HEK293 (cell line): ENCODE results near the gene DNAH6.

Experiments
- CTCF ChIA-PET: fragments of 350-600 bp; formaldehyde crosslinking; extraction: SDS; loops from one replicate; lab custom pipeline; 2021; ENCODE audit warnings: antibody characterized with exemption; lab: Yijun Ruan, JAX
- POLR2A ChIA-PET: fragments of 300-600 bp; formaldehyde crosslinking; extraction: SDS; loops from one replicate; lab custom pipeline; 2020; ENCODE audit warnings: antibody characterized with exemption, inconsistent platforms; lab: Yijun Ruan, JAX
- H3K27ac ChIP-seq: fragments of 200-500 bp; sonication (Bioruptor generic); 2 replicates; pipeline ENCODE4 v1.5.1; 2014; ENCODE audit warnings: low read depth, low read length, control low read depth, inconsistent platforms; ENCODE audit errors: extremely low read depth
- H3K36me3 ChIP-seq, 2 experiments: fragments of 200-500 bp in 1 of 2; sonication (Bioruptor generic) in 1 of 2; 1 replicate in 1 of 2; 2 replicates in 1 of 2; pipeline ENCODE4 v1.5.1; 2014 to 2017; ENCODE audit warnings: inconsistent platforms in 2 of 2, low read length in 2 of 2; ENCODE audit not compliant: control insufficient read depth in 2 of 2, insufficient read depth in 1 of 2
- H3K4me1 ChIP-seq: fragments of 200-500 bp; sonication (Bioruptor generic); 2 replicates; pipeline ENCODE4 v1.5.1; 2014; ENCODE audit warnings: mild to moderate bottlenecking, low read length, inconsistent platforms; ENCODE audit not compliant: control insufficient read depth, insufficient read depth
- H3K4me3 ChIP-seq: 2 replicates; pipeline ENCODE4 v1.5.1; 2011; ENCODE audit warnings: low read depth, mild to moderate bottlenecking, control low read depth, low read length, moderate library complexity
- H3K9me3 ChIP-seq: fragments of 200-500 bp; sonication (Bioruptor generic); 2 replicates; pipeline ENCODE4 v1.5.1; 2014; ENCODE audit warnings: low read depth, low read length, inconsistent platforms; ENCODE audit not compliant: control insufficient read depth, insufficient read depth
- SCRT2 ChIP-seq: fragments of 450-650 bp; formaldehyde crosslinking; IDR thresholded peaks from 2 replicates; pipeline ENCODE4 v1.5.1; 2016; ENCODE audit warnings: missing biosample characterization, missing genetic modification characterization
- ZFP41 ChIP-seq: fragments of 450-650 bp; formaldehyde crosslinking; IDR thresholded peaks from 2 replicates; pipeline ENCODE4 v1.5.1; 2016; ENCODE audit warnings: missing biosample characterization, missing genetic modification characterization, borderline replicate concordance
- ZNF266 ChIP-seq: fragments of 450-650 bp; formaldehyde crosslinking; IDR thresholded peaks from 2 replicates; pipeline ENCODE4 v1.5.1; 2016; ENCODE audit warnings: missing biosample characterization, missing genetic modification characterization, low read depth
- ZNF280D ChIP-seq: fragments of 450-650 bp; formaldehyde crosslinking; IDR thresholded peaks from 2 replicates; pipeline ENCODE4 v1.5.1; 2016; ENCODE audit warnings: missing biosample characterization, missing genetic modification characterization
- ZNF324 ChIP-seq: fragments of 450-650 bp; formaldehyde crosslinking; IDR thresholded peaks from 2 replicates; pipeline ENCODE4 v1.5.1; 2016; ENCODE audit warnings: missing biosample characterization, missing genetic modification characterization
- ZNF423 ChIP-seq: fragments of 450-650 bp; formaldehyde crosslinking; IDR thresholded peaks from 2 replicates; pipeline ENCODE4 v1.5.1; 2016; ENCODE audit warnings: missing biosample characterization, missing genetic modification characterization
- ZNF473 ChIP-seq: fragments of 450-650 bp; formaldehyde crosslinking; IDR thresholded peaks from 2 replicates; pipeline ENCODE4 v1.5.1; 2017; ENCODE audit warnings: missing biosample characterization, missing genetic modification characterization
- ZNF544 ChIP-seq: fragments of 450-650 bp; formaldehyde crosslinking; IDR thresholded peaks from 2 replicates; pipeline ENCODE4 v1.5.0; 2017; ENCODE audit warnings: missing biosample characterization, missing genetic modification characterization
- ZNF548 ChIP-seq: fragments of 450-650 bp; formaldehyde crosslinking; IDR thresholded peaks from 2 replicates; pipeline ENCODE4 v1.5.1; 2016; ENCODE audit warnings: missing biosample characterization, missing genetic modification characterization
- ZNF561 ChIP-seq: fragments of 450-650 bp; IDR thresholded peaks from 2 replicates; pipeline ENCODE4 v1.5.1; 2018; ENCODE audit warnings: missing biosample characterization, missing genetic modification characterization, borderline replicate concordance
- ZNF624 ChIP-seq: fragments of 450-650 bp; formaldehyde crosslinking; IDR thresholded peaks from 2 replicates; pipeline ENCODE4 v1.5.1; 2017; ENCODE audit warnings: missing biosample characterization, missing genetic modification characterization
- ZNF704 ChIP-seq: fragments of 450-650 bp; formaldehyde crosslinking; IDR thresholded peaks from 2 replicates; pipeline ENCODE4 v1.5.1; 2016; ENCODE audit warnings: missing biosample characterization, missing genetic modification characterization
- ZNF777 ChIP-seq: fragments of 450-650 bp; formaldehyde crosslinking; IDR thresholded peaks from 2 replicates; pipeline ENCODE4 v1.5.1; 2017; ENCODE audit warnings: missing biosample characterization, missing genetic modification characterization, borderline replicate concordance
- TF ChIP-seq, protein P1 (sequence below): fragments of 450-650 bp; formaldehyde crosslinking; IDR thresholded peaks from 2 replicates; pipeline ENCODE4 v1.5.1; 2016; ENCODE audit warnings: missing biosample characterization, missing genetic modification characterization

DNAH6 gene

GRCh38 chr2:84808279-84808678, 292.0 kb downstream of the DNAH6 start:
- no peak for TF ChIP-seq ZNF777 (tag by site-specific recombination)
- no peak for TF ChIP-seq ZNF324 (tag by site-specific recombination)
- no peak for TF ChIP-seq ZNF704
- no peak for TF ChIP-seq ZNF473 (tag by site-specific recombination)
- no peak for TF ChIP-seq ZNF548 (tag by site-specific recombination)
- Histone ChIP-seq H3K9me3 (no peaks in the 10 kb centered on the region), H3K4me1 (peaks cover 10% of the 10 kb centered on the region), H3K36me3 (no peaks in the 10 kb centered on the region), H3K27ac (no peak overlapping the region), H3K4me3 (no peak overlapping the region)
- POLR2A ChIA-PET, result no interaction called here
- CTCF ChIA-PET, result no interaction called here

DNA sequence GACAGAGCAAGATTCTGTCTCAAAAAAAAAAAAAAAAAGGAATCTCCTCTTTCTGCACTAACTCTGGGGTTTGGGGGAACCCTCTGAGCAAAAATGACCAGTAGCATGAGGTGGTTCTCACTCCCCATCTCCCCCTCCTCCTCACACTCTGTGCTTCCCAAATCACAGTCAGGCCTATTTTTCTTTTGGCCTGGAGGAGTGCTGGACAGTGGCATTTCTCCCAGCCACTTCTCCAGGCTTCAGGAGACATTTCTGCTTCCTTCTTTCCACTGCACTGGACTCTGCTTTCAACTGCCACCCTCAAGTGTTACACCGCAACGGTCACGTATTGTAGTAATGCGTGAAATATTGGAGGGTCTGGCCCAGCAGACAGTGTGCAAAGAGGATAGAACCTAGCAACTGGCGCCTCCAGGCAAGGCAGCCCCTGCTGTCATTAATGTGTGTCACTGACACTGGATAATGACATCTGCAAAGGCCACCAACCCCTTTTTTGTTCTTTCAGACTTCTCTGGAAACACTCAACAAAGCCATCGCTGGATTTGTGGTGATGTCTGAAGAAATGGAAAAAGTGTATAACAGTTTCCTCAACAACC, 295.6 kb downstream of the DNAH6 start:
- no peak overlapping the region for H3K27ac ChIP-seq
- no peak for TF ChIP-seq ZNF544 (tag by site-specific recombination)
- TF ChIP-seq, protein P1, sequence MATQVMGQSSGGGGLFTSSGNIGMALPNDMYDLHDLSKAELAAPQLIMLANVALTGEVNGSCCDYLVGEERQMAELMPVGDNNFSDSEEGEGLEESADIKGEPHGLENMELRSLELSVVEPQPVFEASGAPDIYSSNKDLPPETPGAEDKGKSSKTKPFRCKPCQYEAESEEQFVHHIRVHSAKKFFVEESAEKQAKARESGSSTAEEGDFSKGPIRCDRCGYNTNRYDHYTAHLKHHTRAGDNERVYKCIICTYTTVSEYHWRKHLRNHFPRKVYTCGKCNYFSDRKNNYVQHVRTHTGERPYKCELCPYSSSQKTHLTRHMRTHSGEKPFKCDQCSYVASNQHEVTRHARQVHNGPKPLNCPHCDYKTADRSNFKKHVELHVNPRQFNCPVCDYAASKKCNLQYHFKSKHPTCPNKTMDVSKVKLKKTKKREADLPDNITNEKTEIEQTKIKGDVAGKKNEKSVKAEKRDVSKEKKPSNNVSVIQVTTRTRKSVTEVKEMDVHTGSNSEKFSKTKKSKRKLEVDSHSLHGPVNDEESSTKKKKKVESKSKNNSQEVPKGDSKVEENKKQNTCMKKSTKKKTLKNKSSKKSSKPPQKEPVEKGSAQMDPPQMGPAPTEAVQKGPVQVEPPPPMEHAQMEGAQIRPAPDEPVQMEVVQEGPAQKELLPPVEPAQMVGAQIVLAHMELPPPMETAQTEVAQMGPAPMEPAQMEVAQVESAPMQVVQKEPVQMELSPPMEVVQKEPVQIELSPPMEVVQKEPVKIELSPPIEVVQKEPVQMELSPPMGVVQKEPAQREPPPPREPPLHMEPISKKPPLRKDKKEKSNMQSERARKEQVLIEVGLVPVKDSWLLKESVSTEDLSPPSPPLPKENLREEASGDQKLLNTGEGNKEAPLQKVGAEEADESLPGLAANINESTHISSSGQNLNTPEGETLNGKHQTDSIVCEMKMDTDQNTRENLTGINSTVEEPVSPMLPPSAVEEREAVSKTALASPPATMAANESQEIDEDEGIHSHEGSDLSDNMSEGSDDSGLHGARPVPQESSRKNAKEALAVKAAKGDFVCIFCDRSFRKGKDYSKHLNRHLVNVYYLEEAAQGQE, result peak; percentile 74
- TF ChIP-seq, all 188 proteins: peak for 1
- H3K4me1 ChIP-seq, result peaks cover 6% of the 10 kb centered on the region
- H3K4me3 ChIP-seq, result no peak overlapping the region
- ChIA-PET CTCF (interaction anchor here (0.9 kb wide), 1 partner anchor 114 kb away, joined by 5 read pairs; no protein-coding TSS in a partner anchor), POLR2A (no interaction called here)
- H3K36me3 ChIP-seq, result no peaks in the 10 kb centered on the region
- no peaks in the 10 kb centered on the region for H3K9me3 ChIP-seq

DNA sequence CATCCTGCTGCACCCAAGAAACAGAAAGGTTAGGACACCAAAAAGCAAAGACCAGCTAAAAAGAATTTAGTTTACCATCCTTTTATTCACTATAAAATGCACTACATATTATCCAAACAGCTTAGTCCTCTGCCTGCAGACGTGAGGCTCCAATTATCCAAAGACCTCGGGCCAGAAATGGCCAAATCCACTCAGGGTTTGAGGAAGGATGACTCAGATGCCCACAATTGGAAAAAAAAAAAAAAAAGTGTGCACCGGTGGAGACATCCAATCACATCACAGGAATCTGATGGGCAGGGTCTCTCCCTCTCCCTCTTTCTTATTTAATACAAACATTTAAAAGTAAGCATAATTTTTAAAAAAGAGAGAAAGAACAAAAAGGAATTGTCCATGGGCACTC, 298.8 kb downstream of the DNAH6 start:
- Histone ChIP-seq H3K36me3 (no peaks in the 10 kb centered on the region), H3K9me3 (no peaks in the 10 kb centered on the region), H3K4me1 (no peaks in the 10 kb centered on the region), H3K4me3 (no peak overlapping the region), H3K27ac (no peak overlapping the region)
- ChIA-PET POLR2A (no interaction called here), CTCF (interaction anchor here (0.7 kb wide), 1 partner anchor 74 kb away, joined by 4 read pairs; no protein-coding TSS in a partner anchor)
- TF ChIP-seq ZNF266 (tag by site-specific recombination), result no peak
- TF ChIP-seq SCRT2 (tag by site-specific recombination), result no peak
- TF ChIP-seq ZNF561, result no peak
- TF ChIP-seq ZNF624, result no peak
- no peak for TF ChIP-seq ZFP41 (tag by site-specific recombination)
- TF ChIP-seq ZNF280D (tag by site-specific recombination), result no peak
- no peak for TF ChIP-seq ZNF423
